Measurements from ENCODE around the gene L1CAM.

DNA sequence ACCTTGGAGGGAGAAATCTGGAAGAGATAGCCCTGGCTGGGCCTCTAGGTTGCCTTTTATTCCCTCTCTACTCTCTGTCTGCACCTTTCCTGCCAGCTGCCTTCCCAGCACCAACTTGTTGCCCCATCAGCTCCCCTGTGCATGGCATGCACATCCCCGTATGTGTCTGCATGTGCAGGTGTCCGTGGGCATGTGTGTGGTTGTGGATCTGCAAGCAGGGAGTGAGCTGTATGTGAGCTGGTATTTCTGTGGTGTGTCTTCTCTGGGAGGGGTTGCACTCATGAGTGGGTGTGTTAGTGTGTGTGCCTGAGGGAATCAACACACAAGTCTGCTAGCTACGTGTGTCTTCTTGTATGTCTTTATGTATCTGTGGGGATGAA, 9.9 kb downstream of the L1CAM start:
- TF ChIP-seq, protein P1, sequence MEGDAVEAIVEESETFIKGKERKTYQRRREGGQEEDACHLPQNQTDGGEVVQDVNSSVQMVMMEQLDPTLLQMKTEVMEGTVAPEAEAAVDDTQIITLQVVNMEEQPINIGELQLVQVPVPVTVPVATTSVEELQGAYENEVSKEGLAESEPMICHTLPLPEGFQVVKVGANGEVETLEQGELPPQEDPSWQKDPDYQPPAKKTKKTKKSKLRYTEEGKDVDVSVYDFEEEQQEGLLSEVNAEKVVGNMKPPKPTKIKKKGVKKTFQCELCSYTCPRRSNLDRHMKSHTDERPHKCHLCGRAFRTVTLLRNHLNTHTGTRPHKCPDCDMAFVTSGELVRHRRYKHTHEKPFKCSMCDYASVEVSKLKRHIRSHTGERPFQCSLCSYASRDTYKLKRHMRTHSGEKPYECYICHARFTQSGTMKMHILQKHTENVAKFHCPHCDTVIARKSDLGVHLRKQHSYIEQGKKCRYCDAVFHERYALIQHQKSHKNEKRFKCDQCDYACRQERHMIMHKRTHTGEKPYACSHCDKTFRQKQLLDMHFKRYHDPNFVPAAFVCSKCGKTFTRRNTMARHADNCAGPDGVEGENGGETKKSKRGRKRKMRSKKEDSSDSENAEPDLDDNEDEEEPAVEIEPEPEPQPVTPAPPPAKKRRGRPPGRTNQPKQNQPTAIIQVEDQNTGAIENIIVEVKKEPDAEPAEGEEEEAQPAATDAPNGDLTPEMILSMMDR (IDR thresholded peaks at IDR 0.05) = no peak
- no peak for TF ChIP-seq POLR2A (IDR thresholded peaks at IDR 0.05)

Measured in lower leg skin (tissue), 3 donors.